HCT116 (cell line): ENCODE measurements around the gene MACROD1.

ENCODE experiments used
- CEBPB ChIP-seq: IDR thresholded peaks from 2 replicates; pipeline ENCODE4 v1.6.1; 2012; ENCODE audit warnings: low read depth
- EGR1 ChIP-seq: IDR thresholded peaks from 2 replicates; pipeline ENCODE4 v1.6.1; 2012; ENCODE audit warnings: low read depth
- EZH2 ChIP-seq: fragments of 200-600 bp; sonication (generic); IDR thresholded peaks from 2 replicates; pipeline ENCODE4 v1.6.1; 2017; ENCODE audit warnings: antibody characterized with exemption, mixed run types
- MAX ChIP-seq: IDR thresholded peaks from 2 replicates; pipeline ENCODE4 v1.6.1; 2012
- POLR2A ChIP-seq: IDR thresholded peaks from 2 replicates; pipeline ENCODE4 v1.7.0; 2011; ENCODE audit warnings: borderline replicate concordance; ENCODE audit not compliant: insufficient read depth, insufficient read length; ENCODE audit errors: extremely low read depth
- POLR2AphosphoS5 ChIP-seq: IDR thresholded peaks from 2 replicates; pipeline ENCODE4 v1.6.1; 2011; ENCODE audit warnings: mild to moderate bottlenecking, low read depth, low read length, moderate library complexity
- RAD21 ChIP-seq: IDR thresholded peaks from 2 replicates; pipeline ENCODE4 v1.6.1; 2012; ENCODE audit warnings: low read depth, mild to moderate bottlenecking
- SP1 ChIP-seq: IDR thresholded peaks from 2 replicates; pipeline ENCODE4 v1.6.1; 2012; ENCODE audit warnings: low read depth
- SRF ChIP-seq: IDR thresholded peaks from 2 replicates; pipeline ENCODE4 v1.6.1; 2012; ENCODE audit warnings: low read depth
- YY1 ChIP-seq: IDR thresholded peaks from 2 replicates; pipeline ENCODE4 v1.6.1; 2011; ENCODE audit warnings: low read length, low read depth, moderate library complexity, mild to moderate bottlenecking; ENCODE audit not compliant: insufficient replicate concordance; ENCODE audit errors: extremely low read depth
- ZBTB33 ChIP-seq: IDR thresholded peaks from 2 replicates; pipeline ENCODE4 v1.6.1; 2011; ENCODE audit warnings: mild to moderate bottlenecking, low read length, moderate library complexity; ENCODE audit not compliant: insufficient replicate concordance; ENCODE audit errors: extremely low read depth
- TF ChIP-seq, protein P1 (sequence below), 3 experiments: fragments of 200-600 bp in 1 of 3; sonication (generic) in 1 of 3; IDR thresholded peaks in 2 of 3; conservative IDR thresholded peaks in 1 of 3; 2 replicates each; pipeline ENCODE4 v1.5.1; 2012 to 2017; ENCODE audit warnings: low read depth in 2 of 3, low read length in 2 of 3, antibody characterized with exemption in 1 of 3, borderline replicate concordance in 1 of 3, control low read depth in 1 of 3, mild to moderate bottlenecking in 1 of 3, mixed read lengths in 1 of 3, mixed run types in 1 of 3, moderate library complexity in 1 of 3; ENCODE audit not compliant: insufficient read depth in 1 of 3
- TF ChIP-seq, protein P2 (sequence below): IDR thresholded peaks from 2 replicates; pipeline ENCODE4 v1.6.1; 2012

GRCh38 chr11:64042301-64042700 lies 123.6 kb downstream of the MACROD1 start:
- TF ChIP-seq EZH2 (no peak), POLR2A (no peak), SRF (no peak), RAD21 (no peak), ZBTB33 (no peak), EGR1 (no peak), POLR2AphosphoS5 (no peak), MAX (no peak), CEBPB (no peak), YY1 (no peak), SP1 (no peak)
- TF ChIP-seq, protein P1, sequence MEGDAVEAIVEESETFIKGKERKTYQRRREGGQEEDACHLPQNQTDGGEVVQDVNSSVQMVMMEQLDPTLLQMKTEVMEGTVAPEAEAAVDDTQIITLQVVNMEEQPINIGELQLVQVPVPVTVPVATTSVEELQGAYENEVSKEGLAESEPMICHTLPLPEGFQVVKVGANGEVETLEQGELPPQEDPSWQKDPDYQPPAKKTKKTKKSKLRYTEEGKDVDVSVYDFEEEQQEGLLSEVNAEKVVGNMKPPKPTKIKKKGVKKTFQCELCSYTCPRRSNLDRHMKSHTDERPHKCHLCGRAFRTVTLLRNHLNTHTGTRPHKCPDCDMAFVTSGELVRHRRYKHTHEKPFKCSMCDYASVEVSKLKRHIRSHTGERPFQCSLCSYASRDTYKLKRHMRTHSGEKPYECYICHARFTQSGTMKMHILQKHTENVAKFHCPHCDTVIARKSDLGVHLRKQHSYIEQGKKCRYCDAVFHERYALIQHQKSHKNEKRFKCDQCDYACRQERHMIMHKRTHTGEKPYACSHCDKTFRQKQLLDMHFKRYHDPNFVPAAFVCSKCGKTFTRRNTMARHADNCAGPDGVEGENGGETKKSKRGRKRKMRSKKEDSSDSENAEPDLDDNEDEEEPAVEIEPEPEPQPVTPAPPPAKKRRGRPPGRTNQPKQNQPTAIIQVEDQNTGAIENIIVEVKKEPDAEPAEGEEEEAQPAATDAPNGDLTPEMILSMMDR (IDR thresholded peaks at IDR 0.05 in 2 of 3, conservative IDR thresholded peaks at IDR 0.05 in 1 of 3; ENCODE audit: borderline replicate concordance in 1 of 3, insufficient read depth in 1 of 3, low read depth in 2 of 3, low read length in 2 of 3) = no peak
- TF ChIP-seq, protein P2, sequence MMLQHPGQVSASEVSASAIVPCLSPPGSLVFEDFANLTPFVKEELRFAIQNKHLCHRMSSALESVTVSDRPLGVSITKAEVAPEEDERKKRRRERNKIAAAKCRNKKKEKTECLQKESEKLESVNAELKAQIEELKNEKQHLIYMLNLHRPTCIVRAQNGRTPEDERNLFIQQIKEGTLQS = no peak
